SK-N-SH (cell line): Measurements from ENCODE around the gene TBC1D1. TPM values are rescaled to one million over a fixed set of nuclear protein-coding genes. Genes with fewer than 3 reads are reported as not detected.

Source experiments
- CTCF ChIA-PET: fragments of 300-600, 350-600 bp; formaldehyde crosslinking; extraction: SDS; loops from one replicate; lab custom pipeline; 2021; lab: Yijun Ruan, JAX
- POLR2A ChIA-PET: fragments of 350-600 bp; sonication (Branson Sonifier 250); formaldehyde crosslinking; extraction: SDS; loops from one replicate; lab custom pipeline; 2020; ENCODE audit warnings: antibody characterized with exemption, inconsistent platforms; lab: Yijun Ruan, JAX
- DNase-seq: peaks from one replicate; pipeline ENCODE4 v3.0.0; 2012
- H2AFZ ChIP-seq: fragments of 200-600 bp; sonication (generic); 2 replicates; pipeline ENCODE4 v1.8.1; 2016; ENCODE audit warnings: antibody characterized with exemption, mild to moderate bottlenecking, low read depth
- H3F3A ChIP-seq: fragments of 200-600 bp; sonication (generic); replicated peaks from 2 replicates; pipeline ENCODE3; 2016; ENCODE audit warnings: antibody characterized with exemption, mild to moderate bottlenecking; ENCODE audit not compliant: insufficient read depth
- H3K27ac ChIP-seq, 2 experiments: fragments of 200-500 bp in 1 of 2; fragments of 200-600 bp in 1 of 2; sonication (Bioruptor generic) in 1 of 2; sonication (generic), shearing (Covaris generic) in 1 of 2; 2 replicates each; pipeline versions ENCODE4 v1.5.1 to v1.6.1; 2014 to 2016; ENCODE audit warnings: low read depth in 2 of 2, inconsistent platforms in 1 of 2, low read length in 1 of 2, mild to moderate bottlenecking in 1 of 2, mixed read lengths in 1 of 2
- H3K27me3 ChIP-seq: fragments of 200-600 bp; sonication (generic), shearing (Covaris generic); 2 replicates; pipeline ENCODE4 v1.6.1; 2016; ENCODE audit warnings: mixed run types; ENCODE audit not compliant: insufficient read depth
- H3K36me3 ChIP-seq, 2 experiments: fragments of 200-500 bp in 1 of 2; fragments of 200-600 bp in 1 of 2; sonication (Bioruptor generic) in 1 of 2; sonication (generic) in 1 of 2; replicated peaks in 1 of 2; 2 replicates each; pipeline versions ENCODE3 to v1.5.1; 2014 to 2016; ENCODE audit warnings: low read length in 1 of 2, mild to moderate bottlenecking in 1 of 2; ENCODE audit not compliant: insufficient read depth in 2 of 2, control insufficient read depth in 1 of 2
- H3K4me1 ChIP-seq, 2 experiments: fragments of 200-500 bp in 1 of 2; fragments of 200-600 bp in 1 of 2; sonication (Bioruptor generic) in 1 of 2; sonication (generic), shearing (Covaris generic) in 1 of 2; 2 replicates each; pipeline versions ENCODE4 v1.5.1 to v1.6.1; 2014 to 2016; ENCODE audit warnings: low read depth in 1 of 2, low read length in 1 of 2, mixed run types in 1 of 2; ENCODE audit not compliant: insufficient read depth in 2 of 2, control insufficient read depth in 1 of 2
- H3K4me2 ChIP-seq: fragments of 200-600 bp; sonication (generic), shearing (Covaris generic); 2 replicates; pipeline ENCODE4 v1.6.1; 2017; ENCODE audit warnings: mixed run types
- H3K4me3 ChIP-seq, 2 experiments: fragments of 200-500 bp in 1 of 2; fragments of 200-600 bp in 1 of 2; sonication (Bioruptor generic) in 1 of 2; sonication (generic), shearing (Covaris generic) in 1 of 2; 2 replicates each; pipeline versions ENCODE4 v1.5.1 to v1.8.1; 2014 to 2016; ENCODE audit warnings: low read depth in 2 of 2, inconsistent platforms in 1 of 2, low read length in 1 of 2, mild to moderate bottlenecking in 1 of 2, mixed read lengths in 1 of 2, moderate library complexity in 1 of 2
- H3K79me2 ChIP-seq: fragments of 200-600 bp; sonication (generic); 2 replicates; pipeline ENCODE4 v1.8.1; 2017; ENCODE audit warnings: mild to moderate bottlenecking; ENCODE audit not compliant: insufficient read depth
- H3K9ac ChIP-seq: fragments of 200-600 bp; sonication (generic); 2 replicates; pipeline ENCODE4 v1.6.1; 2017; ENCODE audit warnings: mixed run types
- H3K9me2 ChIP-seq: fragments of 200-600 bp; sonication (generic); 2 replicates; pipeline ENCODE4 v1.6.1; 2017; ENCODE audit warnings: mixed run types
- H3K9me3 ChIP-seq: fragments of 200-600 bp; sonication (generic); 2 replicates; pipeline ENCODE4 v1.6.1; 2017; ENCODE audit warnings: mixed run types, mild to moderate bottlenecking, moderate library complexity
- H4K20me1 ChIP-seq: fragments of 200-600 bp; sonication (generic); 2 replicates; pipeline ENCODE4 v1.6.1; 2017; ENCODE audit warnings: mild to moderate bottlenecking, mixed run types; ENCODE audit not compliant: insufficient read depth
- ELF1 ChIP-seq: IDR thresholded peaks from 2 replicates; pipeline ENCODE4 v1.4.0; 2012
- EP300 ChIP-seq, 2 experiments: IDR thresholded peaks; 2 replicates each; pipeline versions ENCODE4 v1.4.0 to v1.6.1; 2012; ENCODE audit warnings: borderline replicate concordance in 1 of 2, low read depth in 1 of 2, low read length in 1 of 2
- FOSL2 ChIP-seq: IDR thresholded peaks from 2 replicates; pipeline ENCODE4 v1.4.0; 2012; ENCODE audit warnings: low read depth, mild to moderate bottlenecking, moderate library complexity, borderline replicate concordance
- FOXJ3 ChIP-seq: sonication (generic); formaldehyde crosslinking; IDR thresholded peaks from 2 replicates; pipeline ENCODE4 v1.5.1; 2020; ENCODE audit warnings: mild to moderate bottlenecking, missing genetic modification reagents
- GATA2 ChIP-seq: sonication (generic); formaldehyde crosslinking; IDR thresholded peaks from 2 replicates; pipeline ENCODE4 v1.5.0; 2020; ENCODE audit warnings: mild to moderate bottlenecking, missing genetic modification reagents
- JUND ChIP-seq: IDR thresholded peaks from 2 replicates; pipeline ENCODE4 v1.4.0; 2012
- RCOR1 ChIP-seq: fragments of 150-350 bp; IDR thresholded peaks from 2 replicates; pipeline ENCODE4 v1.6.1; 2017; ENCODE audit warnings: antibody characterized with exemption, low read length
- TAF1 ChIP-seq: IDR thresholded peaks from 2 replicates; pipeline ENCODE4 v1.6.1; 2012; ENCODE audit warnings: low read depth, mild to moderate bottlenecking, low read length, moderate library complexity, borderline replicate concordance
- WGBS: methylation state at CpG from one replicate; pipeline ENCODE4 v1.1.6; 2017; ENCODE audit warnings: low lambda C conversion rate; 5-methylcytosine and 5-hydroxymethylcytosine counted together
- polyA plus RNA-seq, 3 experiments: library from polyadenylated mRNA; depleted of rRNA; stranded (reverse); fragments of >200 nt; gene quantifications; 2 replicates each; pipeline ENCODE4 v1.2.3, GENCODE V29; 2012
- TF ChIP-seq, protein P1 (sequence below): fragments of 150-350 bp; IDR thresholded peaks from 2 replicates; pipeline ENCODE4 v1.6.1; 2017; ENCODE audit warnings: antibody characterized with exemption, low read length, low read depth, borderline replicate concordance
- TF ChIP-seq, protein P2 (sequence below): IDR thresholded peaks from 2 replicates; pipeline ENCODE4 v1.4.0; 2012; ENCODE audit warnings: low read depth, borderline replicate concordance
- TF ChIP-seq, protein P3 (sequence below): fragments of 200-600 bp; sonication (generic); IDR thresholded peaks from 2 replicates; pipeline ENCODE4 v1.6.1; 2017; ENCODE audit warnings: antibody characterized with exemption, mild to moderate bottlenecking, moderate library complexity

Gene TBC1D1
- polyA plus RNA-seq, 1 of the 3 experiments (the other 2 are of a cell fraction): 29.8 TPM

DNA sequence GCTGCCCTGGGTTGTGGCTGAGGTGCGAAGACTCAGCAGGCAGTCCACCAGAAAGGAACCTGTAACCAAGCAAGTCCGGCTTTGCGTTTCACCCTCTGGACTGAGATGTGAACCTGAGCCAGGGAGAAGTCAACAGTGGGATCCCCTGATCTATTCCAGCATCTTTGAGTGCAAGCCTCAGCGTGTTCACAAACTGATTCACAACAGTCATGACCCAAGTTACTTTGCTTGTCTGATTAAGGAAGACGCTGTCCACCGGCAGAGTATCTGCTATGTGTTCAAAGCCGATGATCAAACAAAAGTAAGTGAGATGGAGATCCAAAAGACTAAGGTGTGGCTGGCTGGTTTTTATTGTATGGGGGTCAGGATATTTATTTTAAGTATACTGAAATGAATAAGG lies 11.3 kb downstream of the TBC1D1 start:
- H3K9ac ChIP-seq: no peak overlapping the region
- H3F3A ChIP-seq: no peaks in the 10 kb centered on the region
- no peaks in the 10 kb centered on the region for H3K9me3 ChIP-seq
- POLR2A ChIA-PET: no interaction called here
- TF ChIP-seq ELF1: no peak
- TF ChIP-seq, protein P1, sequence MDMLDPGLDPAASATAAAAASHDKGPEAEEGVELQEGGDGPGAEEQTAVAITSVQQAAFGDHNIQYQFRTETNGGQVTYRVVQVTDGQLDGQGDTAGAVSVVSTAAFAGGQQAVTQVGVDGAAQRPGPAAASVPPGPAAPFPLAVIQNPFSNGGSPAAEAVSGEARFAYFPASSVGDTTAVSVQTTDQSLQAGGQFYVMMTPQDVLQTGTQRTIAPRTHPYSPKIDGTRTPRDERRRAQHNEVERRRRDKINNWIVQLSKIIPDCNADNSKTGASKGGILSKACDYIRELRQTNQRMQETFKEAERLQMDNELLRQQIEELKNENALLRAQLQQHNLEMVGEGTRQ: no peak
- H3K4me3 ChIP-seq: no peak overlapping the region
- no peaks in the 10 kb centered on the region for H3K9me2 ChIP-seq
- CTCF ChIA-PET: interaction anchor here (1.3 kb wide), 1 partner anchor 12 kb away, joined by 3 read pairs; the partner anchor contains the start of gene TBC1D1
- H3K79me2 ChIP-seq: no peaks in the 10 kb centered on the region
- H2AFZ ChIP-seq: no peak overlapping the region
- H3K27ac ChIP-seq: no peak overlapping the region
- H3K4me2 ChIP-seq: no peak overlapping the region
- no peak for DNase-seq
- WGBS: 89% methylated on average over 6 of the region's 7 CpGs
- H3K4me1 ChIP-seq: no peaks in the 10 kb centered on the region
- peaks cover 34% of the 10 kb centered on the region for H3K27me3 ChIP-seq
- H3K36me3 ChIP-seq: no peaks in the 10 kb centered on the region
- no peaks in the 10 kb centered on the region for H4K20me1 ChIP-seq

DNA sequence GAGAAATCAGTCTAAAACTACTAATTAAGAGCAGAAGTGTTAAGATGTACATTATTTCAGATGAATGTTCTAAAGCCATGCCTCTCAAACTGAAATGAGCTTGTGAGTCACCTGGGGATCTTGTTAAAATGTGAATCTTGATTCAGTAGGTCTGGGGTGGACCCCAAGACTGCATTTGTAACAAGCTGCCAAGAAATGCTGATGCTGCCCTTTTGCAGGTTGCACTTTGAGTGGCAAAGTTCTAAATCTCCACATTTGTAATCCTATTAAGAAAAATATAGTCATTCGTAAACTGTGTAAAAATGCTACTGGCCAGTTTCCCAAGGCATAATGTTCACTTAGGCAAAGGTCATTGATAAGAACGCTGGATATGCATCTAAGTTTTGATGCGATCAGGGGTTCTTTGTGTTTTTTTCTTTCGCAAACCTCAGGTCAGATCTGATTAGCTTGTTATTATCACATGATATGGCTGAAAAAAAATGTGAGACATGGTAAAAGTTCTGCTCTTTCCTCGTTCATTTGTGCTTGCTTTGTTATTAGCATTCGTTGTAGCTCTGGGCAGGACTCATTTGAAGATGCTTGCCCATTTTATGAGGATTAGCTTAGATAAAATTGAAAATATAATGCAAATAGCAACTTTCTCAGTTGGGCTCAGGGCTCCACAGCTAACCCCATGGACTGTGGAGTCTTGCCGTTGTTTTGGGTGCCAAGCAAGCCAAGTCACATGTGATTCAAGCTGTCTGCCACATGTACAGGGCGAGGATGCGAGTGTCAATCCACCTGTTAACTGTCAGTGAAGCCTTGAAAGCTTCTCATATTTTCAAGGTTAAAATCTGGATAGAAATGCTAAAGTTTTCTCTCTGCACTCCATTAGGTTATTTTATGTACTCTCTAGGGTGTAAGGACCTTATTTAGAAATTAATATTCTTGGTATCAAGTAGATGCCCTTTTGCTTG lies 12.1 kb downstream of the TBC1D1 start:
- CTCF ChIA-PET: interaction anchor here (0.7 kb wide), 1 partner anchor 68 kb away, joined by 4 read pairs; no protein-coding TSS in a partner anchor

More for the DNA sequence above, 12.1 kb downstream of the TBC1D1 start:
- POLR2A ChIA-PET: no interaction called here
- Histone ChIP-seq H3K4me2 (no peak overlapping the region), H3K9me2 (no peaks in the 10 kb centered on the region), H2AFZ (no peak overlapping the region), H3K4me3 (no peak overlapping the region), H3F3A (no peaks in the 10 kb centered on the region), H3K9me3 (no peaks in the 10 kb centered on the region), H3K27ac (no peak overlapping the region), H4K20me1 (no peaks in the 10 kb centered on the region), H3K9ac (no peak overlapping the region), H3K36me3 (no peaks in the 10 kb centered on the region), H3K79me2 (no peaks in the 10 kb centered on the region), H3K27me3 (peaks cover 34% of the 10 kb centered on the region), H3K4me1 (no peaks in the 10 kb centered on the region)
- TF ChIP-seq EP300 (IDR thresholded peaks at IDR 0.05; ENCODE audit: borderline replicate concordance in 1 of 2, low read depth in 1 of 2, low read length in 1 of 2) (no peak), TAF1 (no peak), FOSL2 (no peak), JUND (no peak), GATA2 (CRISPR knock-in tag) (no peak), FOXJ3 (CRISPR knock-in tag) (no peak), RCOR1 (no peak)
- TF ChIP-seq, protein P2, sequence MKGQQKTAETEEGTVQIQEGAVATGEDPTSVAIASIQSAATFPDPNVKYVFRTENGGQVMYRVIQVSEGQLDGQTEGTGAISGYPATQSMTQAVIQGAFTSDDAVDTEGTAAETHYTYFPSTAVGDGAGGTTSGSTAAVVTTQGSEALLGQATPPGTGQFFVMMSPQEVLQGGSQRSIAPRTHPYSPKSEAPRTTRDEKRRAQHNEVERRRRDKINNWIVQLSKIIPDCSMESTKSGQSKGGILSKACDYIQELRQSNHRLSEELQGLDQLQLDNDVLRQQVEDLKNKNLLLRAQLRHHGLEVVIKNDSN: no peak
- TF ChIP-seq, protein P3, sequence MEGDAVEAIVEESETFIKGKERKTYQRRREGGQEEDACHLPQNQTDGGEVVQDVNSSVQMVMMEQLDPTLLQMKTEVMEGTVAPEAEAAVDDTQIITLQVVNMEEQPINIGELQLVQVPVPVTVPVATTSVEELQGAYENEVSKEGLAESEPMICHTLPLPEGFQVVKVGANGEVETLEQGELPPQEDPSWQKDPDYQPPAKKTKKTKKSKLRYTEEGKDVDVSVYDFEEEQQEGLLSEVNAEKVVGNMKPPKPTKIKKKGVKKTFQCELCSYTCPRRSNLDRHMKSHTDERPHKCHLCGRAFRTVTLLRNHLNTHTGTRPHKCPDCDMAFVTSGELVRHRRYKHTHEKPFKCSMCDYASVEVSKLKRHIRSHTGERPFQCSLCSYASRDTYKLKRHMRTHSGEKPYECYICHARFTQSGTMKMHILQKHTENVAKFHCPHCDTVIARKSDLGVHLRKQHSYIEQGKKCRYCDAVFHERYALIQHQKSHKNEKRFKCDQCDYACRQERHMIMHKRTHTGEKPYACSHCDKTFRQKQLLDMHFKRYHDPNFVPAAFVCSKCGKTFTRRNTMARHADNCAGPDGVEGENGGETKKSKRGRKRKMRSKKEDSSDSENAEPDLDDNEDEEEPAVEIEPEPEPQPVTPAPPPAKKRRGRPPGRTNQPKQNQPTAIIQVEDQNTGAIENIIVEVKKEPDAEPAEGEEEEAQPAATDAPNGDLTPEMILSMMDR: no peak
- 48% methylated on average over 9 of the region's 9 CpGs for WGBS
- DNase-seq: no peak
